OCI-LY7 (cell line): ENCODE data around the gene PNLDC1.

Source experiments
- CTCF ChIP-seq: fragments of 200-600 bp; sonication (generic); conservative IDR thresholded peaks from 2 replicates; pipeline ENCODE4 v1.5.1; 2014; ENCODE audit warnings: mild to moderate bottlenecking, antibody characterized with exemption, low read length, moderate library complexity, mixed read lengths
- EZH2phosphoT487 ChIP-seq: fragments of 200-600 bp; sonication (generic); IDR thresholded peaks from 2 replicates; pipeline ENCODE4 v1.6.1; 2018; ENCODE audit warnings: low read depth, borderline replicate concordance, mild to moderate bottlenecking, mixed run types, antibody characterized with exemption, low read length, moderate library complexity, mixed read lengths

- no peak for TF ChIP-seq CTCF
- TF ChIP-seq EZH2phosphoT487: no peak
Measured at GRCh38 chr6:159751448-159751847, 48.6 kb upstream of the PNLDC1 start.
